SH-SY5Y (cell line): ENCODE results near the gene MEAF6.

ENCODE experiments used
- GATA2 ChIP-seq: IDR thresholded peaks from 2 replicates; pipeline ENCODE4 v1.6.1; 2011; ENCODE audit warnings: mild to moderate bottlenecking, low read depth, low read length
- GATA3 ChIP-seq: IDR thresholded peaks from 2 replicates; pipeline ENCODE4 v1.6.1; 2011; ENCODE audit warnings: low read depth, mild to moderate bottlenecking, low read length, moderate library complexity

DNA sequence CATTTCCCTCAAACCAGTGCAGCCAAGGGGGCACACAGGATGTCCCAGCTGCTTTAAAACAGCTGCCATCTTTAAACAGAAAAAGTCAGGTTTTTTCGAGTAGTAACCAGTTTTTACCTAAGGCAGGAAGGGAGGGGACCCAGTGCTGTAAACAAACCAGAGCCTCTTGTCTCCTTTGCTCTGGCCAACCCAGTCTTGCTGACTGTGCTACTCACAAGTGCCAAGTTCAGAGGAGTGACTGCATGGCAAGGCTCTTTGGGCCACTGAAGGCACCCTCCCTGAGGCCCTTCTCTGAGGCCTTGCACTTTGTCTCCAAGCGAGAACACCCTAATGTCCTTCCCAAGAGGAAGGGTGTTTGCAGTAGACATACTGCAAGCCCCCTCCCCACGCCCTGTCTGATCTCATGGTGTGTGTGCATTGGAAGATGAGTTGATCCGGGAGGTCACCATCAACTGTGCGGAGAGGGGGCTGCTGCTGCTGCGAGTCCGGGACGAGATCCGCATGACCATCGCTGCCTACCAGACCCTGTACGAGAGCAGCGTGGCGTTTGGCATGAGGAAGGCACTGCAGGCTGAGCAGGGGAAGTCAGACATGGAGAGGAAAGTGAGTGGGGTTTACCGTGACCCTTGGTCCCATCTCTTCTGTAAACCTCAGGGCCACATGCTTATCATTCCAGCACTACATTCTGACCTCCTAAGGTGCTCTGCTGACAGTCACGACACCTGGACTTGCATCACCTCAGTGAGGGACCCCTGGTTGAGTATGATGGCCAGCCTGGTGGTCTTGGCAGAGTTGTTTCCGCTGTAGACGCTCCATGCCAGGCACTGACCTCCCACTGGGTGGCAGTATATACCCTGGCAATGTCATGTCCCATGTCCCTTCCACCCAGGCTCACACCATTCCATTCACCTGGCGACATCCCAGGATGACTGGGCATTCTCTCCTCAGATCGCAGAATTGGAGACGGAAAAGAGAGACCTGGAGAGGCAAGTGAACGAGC, 46.9 kb upstream of the MEAF6 start:
- TF ChIP-seq GATA2 (no peak), GATA3 (no peak)
